Adrenal gland (tissue), 12 donors: Measurements from ENCODE around the gene DEAF1. TPM values are rescaled to one million over a fixed set of nuclear protein-coding genes. Genes with fewer than 3 reads are reported as not detected.

Experiments used
- DNase-seq, 7 donors: peaks; one replicate each; pipeline ENCODE4 v3.0.0-alpha.2; 2019 to 2020
- H3K27ac ChIP-seq, 5 donors: fragments of 200-600 bp; sonication (generic) in 4 of 5; 1 replicate in 3 of 5; 2 replicates in 2 of 5; pipeline versions ENCODE4 v1.5.1 to v1.8.0; 2016 to 2020; ENCODE audit warnings: mild to moderate bottlenecking in 1 of 5
- H3K27me3 ChIP-seq: fragments of 200-600 bp; 2 replicates; pipeline ENCODE4 v1.8.0; 2021
- H3K36me3 ChIP-seq, 2 donors: fragments of 200-600 bp; replicated peaks in 1 of 2; 1 replicate in 1 of 2; 2 replicates in 1 of 2; pipeline versions ENCODE4 v1.5.1 to v1.8.0; 2018 to 2022
- H3K4me1 ChIP-seq, 2 donors: fragments of 200-600 bp; replicated peaks in 1 of 2; 1 replicate in 1 of 2; 2 replicates in 1 of 2; pipeline versions ENCODE4 v1.5.1 to v1.8.0; 2018 to 2021
- H3K4me3 ChIP-seq, 4 donors: fragments of 200-600 bp; sonication (generic) in 3 of 4; one replicate each; pipeline ENCODE4 v1.5.1; 2016 to 2018
- H3K9me3 ChIP-seq, 3 donors: fragments of 200-600 bp; sonication (generic) in 1 of 3; replicated peaks in 1 of 3; 1 replicate in 2 of 3; 2 replicates in 1 of 3; pipeline versions ENCODE4 v1.5.1 to v1.8.0; 2016 to 2021
- POLR2A ChIP-seq, 2 donors: fragments of 450-650 bp; IDR thresholded peaks; one replicate each; pipeline ENCODE4 v1.6.1; 2017; ENCODE audit warnings: antibody characterized with exemption in 2 of 2, mild to moderate bottlenecking in 2 of 2, moderate library complexity in 1 of 2
- WGBS, 4 donors: extraction: QIAGEN DNeasy Blood & Tissue Kit in 2 of 4; methylation state at CpG; one replicate each; pipeline versions ENCODE4 v1.1.5 to v1.1.7; 2013 to 2017; 5-methylcytosine and 5-hydroxymethylcytosine counted together
- intact Hi-C, 2 donors: fragments of 100-400 bp; cut with DNase I; formaldehyde crosslinking; loops; one replicate each; pipeline versions ENCODE4 v1.14.1 to v1.15.0; 2022 to 2023
- polyA plus RNA-seq, 3 donors: library from polyadenylated mRNA; stranded (reverse); fragments of 200-250 nt in 2 of 3; fragments of 350-450 nt in 1 of 3; fragmentation: Illumina TruSeq in 1 of 3; extraction: RNeasy Lipid Tissue Mini Kit (QIAGEN cat#74804) in 1 of 3; gene quantifications; one replicate each; pipeline ENCODE4 v1.2.3, GENCODE V29; 2013 to 2014
- total RNA-seq, 9 donors: library from RNA; depleted of rRNA in 4 of 9; stranded (reverse); fragments of >200 nt in 4 of 9; fragments of 120-200 nt in 1 of 9; fragmentation: NEBNext Ultra II Directional in 1 of 9; extraction: Animal tissue kit (Norgen Biotek cat#: 25700) in 1 of 9; gene quantifications; one replicate each; pipeline versions ENCODE4 v1.1.0 to v1.2.4, GENCODE V29; 2013 to 2023
- TF ChIP-seq, protein P1 (sequence below), 6 experiments: fragments of 450-650 bp in 4 of 6; fragments of 200-600 bp in 2 of 6; sonication (generic) in 1 of 6; IDR thresholded peaks; 1 replicate in 5 of 6; 2 replicates in 1 of 6; pipeline versions ENCODE4 v1.5.1 to v1.8.0; 2016 to 2021; ENCODE audit warnings: antibody characterized with exemption in 6 of 6, mild to moderate bottlenecking in 2 of 6, moderate library complexity in 1 of 6
- donor health status: healthy with polysubstance abuse.
- donor health status: Bipolar disorder and iron deficiency.
- donor health status: DM: yes; HTN: yes; CAD: no.
- donor health status: DM: no; HTN: no; CAD: no.
- donor health status: DM: no; HTN: no; CAD: no.
- donor health status: DM: yes; HTN: yes; CAD: no.

DEAF1 gene
- total and polyA plus RNA-seq, 12 donors = 20.6 to 131 (median 55.5) TPM

DNA sequence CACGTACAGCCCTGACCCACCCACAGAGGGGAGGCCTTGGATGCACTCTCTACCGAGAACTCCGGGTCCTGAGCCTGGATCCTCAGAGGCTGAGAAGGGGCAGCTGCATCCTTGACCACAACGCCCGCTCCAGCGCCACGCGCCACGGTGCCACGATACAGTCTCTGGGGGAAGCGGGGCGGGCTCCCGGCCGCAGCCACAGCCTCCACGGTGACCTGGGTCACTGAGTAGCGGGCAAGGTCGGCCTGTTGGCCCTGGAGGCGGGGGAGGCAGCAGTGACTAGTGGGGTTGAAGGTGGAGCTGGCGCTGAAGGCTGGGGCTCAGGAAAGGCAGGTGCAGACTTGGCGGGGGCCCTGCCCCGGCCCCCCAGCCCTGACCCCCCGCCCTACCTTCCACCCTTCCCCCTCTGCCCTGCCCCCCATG lies 75.4 kb downstream of the DEAF1 start:
- 80 to 90% (median 83%) methylated on average over 7 to 22 of the region's 22 CpGs for WGBS, 4 donors
- H3K4me3 ChIP-seq = no peak overlapping the region
- TF ChIP-seq, protein P1, sequence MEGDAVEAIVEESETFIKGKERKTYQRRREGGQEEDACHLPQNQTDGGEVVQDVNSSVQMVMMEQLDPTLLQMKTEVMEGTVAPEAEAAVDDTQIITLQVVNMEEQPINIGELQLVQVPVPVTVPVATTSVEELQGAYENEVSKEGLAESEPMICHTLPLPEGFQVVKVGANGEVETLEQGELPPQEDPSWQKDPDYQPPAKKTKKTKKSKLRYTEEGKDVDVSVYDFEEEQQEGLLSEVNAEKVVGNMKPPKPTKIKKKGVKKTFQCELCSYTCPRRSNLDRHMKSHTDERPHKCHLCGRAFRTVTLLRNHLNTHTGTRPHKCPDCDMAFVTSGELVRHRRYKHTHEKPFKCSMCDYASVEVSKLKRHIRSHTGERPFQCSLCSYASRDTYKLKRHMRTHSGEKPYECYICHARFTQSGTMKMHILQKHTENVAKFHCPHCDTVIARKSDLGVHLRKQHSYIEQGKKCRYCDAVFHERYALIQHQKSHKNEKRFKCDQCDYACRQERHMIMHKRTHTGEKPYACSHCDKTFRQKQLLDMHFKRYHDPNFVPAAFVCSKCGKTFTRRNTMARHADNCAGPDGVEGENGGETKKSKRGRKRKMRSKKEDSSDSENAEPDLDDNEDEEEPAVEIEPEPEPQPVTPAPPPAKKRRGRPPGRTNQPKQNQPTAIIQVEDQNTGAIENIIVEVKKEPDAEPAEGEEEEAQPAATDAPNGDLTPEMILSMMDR (IDR thresholded peaks at IDR 0.05) = no peak
- no peak for TF ChIP-seq POLR2A (IDR thresholded peaks at IDR 0.05)
- DNase-seq = no peak
- peaks cover 0 to 6% of the 10 kb centered on the region in 2 donors for H3K36me3 ChIP-seq
- H3K4me1 ChIP-seq = peaks cover 0 to 11% of the 10 kb centered on the region in 2 donors
- no peaks in the 10 kb centered on the region for H3K27me3 ChIP-seq
- H3K9me3 ChIP-seq = no peaks in the 10 kb centered on the region
- no peak overlapping the region for H3K27ac ChIP-seq
- intact Hi-C loops = no loop called here

DNA sequence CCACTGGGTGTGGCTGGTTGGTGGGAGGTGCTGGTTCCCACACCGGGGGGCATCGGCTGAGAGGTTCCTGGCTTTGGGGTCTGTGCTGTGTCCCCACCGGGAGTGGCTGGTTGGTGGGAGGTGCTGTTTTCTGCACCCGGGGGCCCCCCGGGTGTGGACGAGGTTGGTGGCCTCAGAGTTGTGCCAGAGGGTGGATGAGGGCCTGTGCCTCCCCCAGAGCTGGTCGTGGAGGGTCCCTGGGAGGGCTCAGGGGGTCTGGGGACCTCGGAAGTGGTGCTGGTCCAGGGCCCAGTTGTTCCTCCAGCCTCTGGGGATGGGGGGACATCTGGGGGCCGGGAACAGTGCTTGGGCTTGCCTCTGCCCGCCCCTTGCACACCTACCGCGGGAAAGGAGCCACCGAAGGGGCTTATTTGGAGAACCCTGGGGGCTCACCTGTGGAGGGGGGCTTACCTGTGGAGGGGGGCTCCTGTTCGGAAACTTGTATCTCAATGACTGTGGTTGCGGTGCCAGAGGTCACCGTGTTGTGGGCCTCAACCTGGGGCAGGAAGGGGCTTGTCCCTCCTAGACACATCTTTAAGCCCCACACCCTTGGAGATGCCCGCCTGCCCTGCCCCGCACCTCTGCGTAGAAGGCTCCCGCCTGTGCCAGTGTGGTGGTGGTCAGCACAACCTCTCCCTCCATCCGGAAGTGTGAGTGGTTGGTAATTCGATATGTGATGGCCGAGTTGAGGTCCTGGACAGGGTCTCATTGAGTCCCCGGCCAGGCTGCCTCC lies 76.0 kb downstream of the DEAF1 start:
- intact Hi-C loops = no loop called here
- H3K4me3 ChIP-seq = no peak overlapping the region
- DNase-seq = peak in 1 of 7 donors; percentile 14
- H3K36me3 ChIP-seq = peaks cover 0 to 6% of the 10 kb centered on the region in 2 donors
- TF ChIP-seq, protein P1 (IDR thresholded peaks at IDR 0.05) = no peak
- peaks cover 0 to 13% of the 10 kb centered on the region in 2 donors for H3K4me1 ChIP-seq
- H3K27ac ChIP-seq = no peak overlapping the region
- H3K9me3 ChIP-seq = no peaks in the 10 kb centered on the region
- 92 to 99% (median 96%) methylated on average over 9 to 24 of the region's 24 CpGs for WGBS, 4 donors
- H3K27me3 ChIP-seq = no peaks in the 10 kb centered on the region

GRCh38 chr11:617912-618682 lies 76.9 kb downstream of the DEAF1 start:
- peak in 1 of 7 donors; percentile 14 for DNase-seq

More at GRCh38 chr11:617912-618682, 76.9 kb downstream of the DEAF1 start:
- peaks cover 0 to 8% of the 10 kb centered on the region in 2 donors for H3K36me3 ChIP-seq
- 90 to 100% (median 91%) methylated on average over 5 to 25 of the region's 25 CpGs for WGBS, 4 donors
- TF ChIP-seq, protein P1 (IDR thresholded peaks at IDR 0.05) = no peak
- TF ChIP-seq POLR2A (IDR thresholded peaks at IDR 0.05) = no peak
- no peaks in the 10 kb centered on the region for H3K9me3 ChIP-seq
- H3K4me3 ChIP-seq = no peak overlapping the region
- H3K4me1 ChIP-seq = peaks cover 0 to 14% of the 10 kb centered on the region in 2 donors
- intact Hi-C loops = no loop called here
- H3K27me3 ChIP-seq = no peaks in the 10 kb centered on the region
- no peak overlapping the region for H3K27ac ChIP-seq
